ENCODE measurements around the gene PGRMC1.

GRCh38 chrX:119235051-119235511 is 1.0 kb upstream of the PGRMC1 start:
- no peak for TF ChIP-seq POLR2A (IDR thresholded peaks at IDR 0.05)
- no peak for TF ChIP-seq CTCF (IDR thresholded peaks at IDR 0.05 in 8 of 11, conservative IDR thresholded peaks at IDR 0.05 in 3 of 11)
- no peak for TF ChIP-seq POLR2AphosphoS5 (IDR thresholded peaks at IDR 0.05)
